ENCODE measurements around the gene CCDC15.
A peak's percentile ranks its signal among the peaks of the same experiment; 100 is the strongest.

CCDC15 gene

DNA sequence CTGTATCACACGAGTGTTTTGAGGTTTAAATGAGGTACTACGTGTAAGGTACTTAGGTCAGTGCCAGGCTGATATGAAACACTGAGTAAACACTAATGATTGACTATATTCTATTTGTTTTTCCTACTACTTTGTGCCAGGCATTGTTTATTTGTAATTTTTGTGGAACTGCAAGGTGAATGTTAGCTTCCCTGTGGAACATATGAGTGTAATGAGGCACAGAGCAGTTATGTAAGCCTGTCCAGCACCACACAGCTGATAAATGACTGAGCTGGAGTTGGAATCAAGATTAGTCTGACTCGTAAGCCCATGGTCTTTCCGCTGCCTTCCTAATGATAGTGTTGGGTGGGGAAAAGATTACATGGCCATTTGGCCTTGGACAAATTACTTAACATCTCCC, 115.0 kb downstream of the CCDC15 start:
- TF ChIP-seq, protein P1, sequence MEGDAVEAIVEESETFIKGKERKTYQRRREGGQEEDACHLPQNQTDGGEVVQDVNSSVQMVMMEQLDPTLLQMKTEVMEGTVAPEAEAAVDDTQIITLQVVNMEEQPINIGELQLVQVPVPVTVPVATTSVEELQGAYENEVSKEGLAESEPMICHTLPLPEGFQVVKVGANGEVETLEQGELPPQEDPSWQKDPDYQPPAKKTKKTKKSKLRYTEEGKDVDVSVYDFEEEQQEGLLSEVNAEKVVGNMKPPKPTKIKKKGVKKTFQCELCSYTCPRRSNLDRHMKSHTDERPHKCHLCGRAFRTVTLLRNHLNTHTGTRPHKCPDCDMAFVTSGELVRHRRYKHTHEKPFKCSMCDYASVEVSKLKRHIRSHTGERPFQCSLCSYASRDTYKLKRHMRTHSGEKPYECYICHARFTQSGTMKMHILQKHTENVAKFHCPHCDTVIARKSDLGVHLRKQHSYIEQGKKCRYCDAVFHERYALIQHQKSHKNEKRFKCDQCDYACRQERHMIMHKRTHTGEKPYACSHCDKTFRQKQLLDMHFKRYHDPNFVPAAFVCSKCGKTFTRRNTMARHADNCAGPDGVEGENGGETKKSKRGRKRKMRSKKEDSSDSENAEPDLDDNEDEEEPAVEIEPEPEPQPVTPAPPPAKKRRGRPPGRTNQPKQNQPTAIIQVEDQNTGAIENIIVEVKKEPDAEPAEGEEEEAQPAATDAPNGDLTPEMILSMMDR (IDR thresholded peaks at IDR 0.05), result no peak
- H3K4me1 Mint-ChIP-seq, result peaks cover 36% of the 10 kb centered on the region
- H3K4me3 Mint-ChIP-seq, result no peak overlapping the region
- no peak for DNase-seq
- H3K27ac Mint-ChIP-seq, result no peak overlapping the region
- H3K9me3 Mint-ChIP-seq, result no peaks in the 10 kb centered on the region
- peaks cover 35% of the 10 kb centered on the region for H3K27me3 Mint-ChIP-seq (ENCODE audit: low read depth, poor library complexity)
- H3K36me3 Mint-ChIP-seq (ENCODE audit: low read depth), result no peaks in the 10 kb centered on the region

DNA sequence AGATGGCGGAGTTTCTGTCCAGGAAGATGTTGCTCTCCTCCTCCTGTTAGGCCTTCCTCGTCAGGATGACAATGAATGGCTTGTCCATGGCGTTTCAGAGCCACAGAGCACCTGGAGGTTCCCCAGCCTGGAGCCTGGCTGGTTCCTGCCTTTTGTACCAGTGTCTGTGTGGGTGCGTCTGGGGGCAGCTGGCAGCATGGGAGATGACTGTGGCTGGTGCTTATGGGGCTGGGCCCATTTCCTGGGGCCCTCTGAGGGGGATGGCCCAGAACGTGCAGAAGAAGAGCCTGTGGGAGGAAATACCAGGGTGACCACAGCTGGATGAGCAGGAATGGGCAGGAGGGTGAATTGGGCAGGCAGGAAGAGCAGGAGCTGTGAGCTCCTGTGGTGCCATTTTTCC, 115.8 kb downstream of the CCDC15 start:
- no peak for DNase-seq
- TF ChIP-seq, protein P1 (IDR thresholded peaks at IDR 0.05), result no peak
- Mint-ChIP-seq H3K9me3 (no peaks in the 10 kb centered on the region), H3K4me3 (no peak overlapping the region), H3K27ac (no peak overlapping the region), H3K27me3 (ENCODE audit: low read depth, poor library complexity) (peaks cover 30% of the 10 kb centered on the region), H3K4me1 (peaks cover 36% of the 10 kb centered on the region), H3K36me3 (ENCODE audit: low read depth) (no peaks in the 10 kb centered on the region)

DNA sequence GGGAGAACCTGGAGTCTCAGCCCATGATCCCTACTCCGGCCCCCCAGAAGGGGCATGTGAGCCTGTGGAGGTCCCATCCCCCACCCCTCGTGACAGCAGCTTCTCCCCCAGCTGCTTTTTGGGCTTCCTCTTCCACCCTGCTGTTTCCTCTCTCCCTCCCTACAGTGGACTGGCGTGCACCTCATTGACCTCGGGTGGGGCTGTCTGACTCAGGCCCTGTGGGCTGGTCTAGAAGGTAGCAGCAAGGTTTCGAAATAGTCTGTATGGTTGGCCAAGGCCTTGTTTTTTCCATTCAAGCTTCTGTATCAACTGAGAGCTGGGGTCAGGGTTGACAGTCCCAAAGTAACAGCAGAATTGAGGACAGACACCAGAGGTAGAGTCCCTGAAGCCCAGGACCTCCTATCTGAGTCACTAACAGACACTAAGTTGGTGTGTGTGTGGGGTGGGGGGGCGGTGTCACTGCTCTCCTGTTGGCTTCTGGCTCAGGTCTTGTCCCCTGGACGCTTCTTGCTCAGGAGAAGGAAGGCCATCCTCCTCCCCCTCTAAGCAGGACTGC, 116.8 kb downstream of the CCDC15 start:
- Mint-ChIP-seq H3K27ac (no peak overlapping the region), H3K4me1 (peaks cover 38% of the 10 kb centered on the region), H3K36me3 (ENCODE audit: low read depth) (no peaks in the 10 kb centered on the region), H3K9me3 (no peaks in the 10 kb centered on the region), H3K4me3 (peak overlapping the region; percentile 20), H3K27me3 (ENCODE audit: low read depth, poor library complexity) (peaks cover 20% of the 10 kb centered on the region)
- no peak for DNase-seq
- TF ChIP-seq, protein P1 (IDR thresholded peaks at IDR 0.05), result no peak

DNA sequence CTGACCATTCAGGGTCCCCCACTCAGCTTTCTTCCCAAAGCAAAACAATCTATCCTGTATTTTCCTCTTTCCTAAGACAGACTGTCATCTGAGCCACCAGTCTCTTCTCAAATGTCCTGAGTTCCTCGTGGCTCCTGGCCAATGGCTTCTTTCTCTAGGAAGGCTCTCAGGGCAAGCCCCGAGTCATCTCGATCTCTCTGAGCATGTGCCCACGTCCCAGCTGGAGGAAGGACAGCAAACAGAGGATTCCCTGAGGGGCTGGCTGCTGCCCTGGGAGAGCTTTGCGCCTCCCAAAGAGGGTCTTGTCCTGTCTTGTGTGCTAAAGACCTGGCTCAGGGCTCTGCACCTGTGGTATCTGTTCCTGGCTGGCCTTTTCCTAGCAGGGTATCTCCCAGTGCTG, 117.4 kb downstream of the CCDC15 start:
- peaks cover 17% of the 10 kb centered on the region for H3K27me3 Mint-ChIP-seq (ENCODE audit: low read depth, poor library complexity)
- peaks cover 44% of the 10 kb centered on the region for H3K4me1 Mint-ChIP-seq
- TF ChIP-seq, protein P1 (IDR thresholded peaks at IDR 0.05), result no peak
- no peaks in the 10 kb centered on the region for H3K9me3 Mint-ChIP-seq
- no peak for DNase-seq
- H3K27ac Mint-ChIP-seq, result peak overlapping the region; percentile 68
- no peaks in the 10 kb centered on the region for H3K36me3 Mint-ChIP-seq (ENCODE audit: low read depth)
- peak overlapping the region; percentile 20 for H3K4me3 Mint-ChIP-seq

DNA sequence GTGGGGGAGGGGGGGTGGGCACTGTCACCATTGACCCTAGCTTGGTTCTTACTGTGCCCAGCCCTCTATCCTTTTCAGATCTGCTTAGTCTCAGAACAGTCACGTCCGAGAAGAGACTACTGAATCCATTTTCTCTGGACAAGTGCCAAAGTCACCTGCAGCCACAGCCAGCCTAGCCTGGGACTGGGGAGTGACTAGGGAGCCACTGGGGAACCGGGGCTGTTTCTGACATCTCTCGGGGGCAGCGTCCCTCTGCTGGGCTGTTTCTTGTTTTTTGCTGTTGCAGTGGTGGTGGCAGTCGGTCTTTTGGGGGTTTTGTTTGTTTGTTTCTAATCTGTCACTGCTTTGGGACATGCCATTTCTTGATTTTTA, 117.8 kb downstream of the CCDC15 start:
- Mint-ChIP-seq H3K4me3 (no peak overlapping the region), H3K36me3 (ENCODE audit: low read depth) (no peaks in the 10 kb centered on the region), H3K9me3 (no peaks in the 10 kb centered on the region), H3K27me3 (ENCODE audit: low read depth, poor library complexity) (peaks cover 18% of the 10 kb centered on the region), H3K27ac (no peak overlapping the region), H3K4me1 (peaks cover 44% of the 10 kb centered on the region)
- TF ChIP-seq, protein P1 (IDR thresholded peaks at IDR 0.05), result no peak
- DNase-seq, result no peak

DNA sequence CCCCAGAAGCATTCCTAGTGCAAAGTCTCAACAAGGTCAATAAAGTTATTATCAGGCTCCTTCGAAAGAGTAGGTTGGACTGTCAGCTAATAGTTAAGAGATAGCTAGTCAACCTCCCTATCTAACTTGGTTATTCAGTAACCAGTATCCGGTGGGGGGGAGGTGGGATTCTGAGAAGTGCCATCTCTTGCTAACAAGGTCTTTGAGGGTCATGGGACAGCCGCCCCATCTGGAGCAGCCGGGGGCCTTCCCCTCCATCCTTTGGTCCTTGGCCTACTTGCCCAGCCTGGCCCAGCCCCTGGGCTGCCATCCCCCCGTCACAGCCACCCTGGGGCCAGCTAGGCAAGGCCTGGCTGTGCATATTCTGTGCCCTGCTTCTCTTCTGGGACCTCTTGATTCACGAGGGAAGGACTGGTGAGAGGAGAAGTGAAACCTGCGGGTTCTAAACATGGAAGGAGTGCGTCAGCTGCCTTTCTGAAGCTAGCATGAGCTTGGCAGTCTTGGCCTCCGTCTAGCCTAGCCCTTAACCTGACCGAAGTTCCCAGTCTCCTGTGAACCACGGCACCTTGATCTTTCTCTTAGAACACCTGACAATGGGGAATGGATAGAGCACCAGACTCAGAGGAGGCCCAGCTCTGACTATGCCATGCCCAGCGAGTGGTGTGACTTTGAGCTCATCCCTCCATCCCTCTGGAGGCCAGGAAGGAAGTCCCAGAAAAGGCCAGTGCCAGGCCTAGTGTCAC, 118.4 kb downstream of the CCDC15 start:
- Mint-ChIP-seq H3K4me1 (peaks cover 44% of the 10 kb centered on the region), H3K27ac (no peak overlapping the region), H3K4me3 (no peak overlapping the region), H3K36me3 (ENCODE audit: low read depth) (no peaks in the 10 kb centered on the region), H3K27me3 (ENCODE audit: low read depth, poor library complexity) (peaks cover 14% of the 10 kb centered on the region), H3K9me3 (no peaks in the 10 kb centered on the region)
- TF ChIP-seq, protein P1 (IDR thresholded peaks at IDR 0.05), result no peak
- DNase-seq, result no peak
